Hematopoietic multipotent progenitor cell treated with erythropoietin and hydrocortisone succinate and interleukin-3 and kit ligand, for 17 days (in vitro differentiated cells): ENCODE results near the gene INO80B.
"Not testable (repeated sequence)": the region's sequence is repeated elsewhere in the genome, so short reads cannot be mapped to it uniquely, and the experiment has no call there.

Experiments
- DNase-seq: peaks from one replicate; pipeline ENCODE4 v3.0.0-alpha.2; 2015; ENCODE audit warnings: low spot score

Gene INO80B

GRCh38 chr2:74450570-74451190, 4.2 kb upstream of the INO80B start:
- no peak for DNase-seq

GRCh38 chr2:74457129-74457548, 2.3 kb downstream of the INO80B start:
- DNase-seq, result no peak

- DNase-seq, result no peak
Observed at GRCh38 chr2:74457549-74458131, 2.8 kb downstream of the INO80B start.

- peak; percentile 100 for DNase-seq
Observed at GRCh38 chr2:74458132-74458937, 3.4 kb downstream of the INO80B start, which contains the start of gene WBP1. TSS of gene WBP1 (plus strand) at chr2:74458438. CDS start at chr2:74458603, 165 bp downstream.

- no peak for DNase-seq
Observed at GRCh38 chr2:74458938-74459363, 4.1 kb downstream of the INO80B start.

GRCh38 chr2:74459503-74460118, 4.7 kb downstream of the INO80B start:
- not testable (repeated sequence) for DNase-seq

- DNase-seq, result not testable (repeated sequence)
Observed at GRCh38 chr2:74460187-74460586, 5.3 kb downstream of the INO80B start.

- DNase-seq, result no peak
Observed at GRCh38 chr2:74461187-74462053, 6.5 kb downstream of the INO80B start.

GRCh38 chr2:74462054-74462785, 7.3 kb downstream of the INO80B start:
- DNase-seq, result no peak

- no peak for DNase-seq
Observed at GRCh38 chr2:74462786-74463105, 7.9 kb downstream of the INO80B start.

- no peak for DNase-seq
Observed at GRCh38 chr2:74464406-74464805, 9.5 kb downstream of the INO80B start.

GRCh38 chr2:74470742-74471141, 15.9 kb downstream of the INO80B start:
- not testable (repeated sequence) for DNase-seq

- no peak for DNase-seq
Observed at GRCh38 chr2:74471332-74472065, 16.6 kb downstream of the INO80B start.

GRCh38 chr2:74472086-74472944, 17.4 kb downstream of the INO80B start, which contains the start of gene MRPL53:
TSS of gene MRPL53 (minus strand) at chr2:74472680. CDS start at chr2:74472660, 20 bp downstream.
- peak; percentile 96 for DNase-seq

GRCh38 chr2:74472945-74473258, 18.0 kb downstream of the INO80B start:
- DNase-seq, result no peak

GRCh38 chr2:74474481-74474880, 19.6 kb downstream of the INO80B start:
- no peak for DNase-seq

GRCh38 chr2:74474899-74475298, 20.0 kb downstream of the INO80B start:
- DNase-seq, result no peak

- DNase-seq, result no peak
Observed at GRCh38 chr2:74481431-74481830, 26.5 kb downstream of the INO80B start.
